SK-N-SH (cell line): ENCODE data around the gene GLDC. TPM values are rescaled to one million over a fixed set of nuclear protein-coding genes. Genes with fewer than 3 reads are reported as not detected.

Experiments
- CTCF ChIA-PET: fragments of 300-600, 350-600 bp; formaldehyde crosslinking; extraction: SDS; loops from one replicate; lab custom pipeline; 2021; lab: Yijun Ruan, JAX
- POLR2A ChIA-PET: fragments of 350-600 bp; sonication (Branson Sonifier 250); formaldehyde crosslinking; extraction: SDS; loops from one replicate; lab custom pipeline; 2020; ENCODE audit warnings: antibody characterized with exemption, inconsistent platforms; lab: Yijun Ruan, JAX
- DNase-seq: peaks from one replicate; pipeline ENCODE4 v3.0.0; 2012
- H2AFZ ChIP-seq: fragments of 200-600 bp; sonication (generic); 2 replicates; pipeline ENCODE4 v1.8.1; 2016; ENCODE audit warnings: antibody characterized with exemption, mild to moderate bottlenecking, low read depth
- H3F3A ChIP-seq: fragments of 200-600 bp; sonication (generic); replicated peaks from 2 replicates; pipeline ENCODE3; 2016; ENCODE audit warnings: antibody characterized with exemption, mild to moderate bottlenecking; ENCODE audit not compliant: insufficient read depth
- H3K27ac ChIP-seq, 2 experiments: fragments of 200-500 bp in 1 of 2; fragments of 200-600 bp in 1 of 2; sonication (Bioruptor generic) in 1 of 2; sonication (generic), shearing (Covaris generic) in 1 of 2; 2 replicates each; pipeline versions ENCODE4 v1.5.1 to v1.6.1; 2014 to 2016; ENCODE audit warnings: low read depth in 2 of 2, inconsistent platforms in 1 of 2, low read length in 1 of 2, mild to moderate bottlenecking in 1 of 2, mixed read lengths in 1 of 2
- H3K27me3 ChIP-seq: fragments of 200-600 bp; sonication (generic), shearing (Covaris generic); 2 replicates; pipeline ENCODE4 v1.6.1; 2016; ENCODE audit warnings: mixed run types; ENCODE audit not compliant: insufficient read depth
- H3K36me3 ChIP-seq, 2 experiments: fragments of 200-500 bp in 1 of 2; fragments of 200-600 bp in 1 of 2; sonication (Bioruptor generic) in 1 of 2; sonication (generic) in 1 of 2; replicated peaks in 1 of 2; 2 replicates each; pipeline versions ENCODE3 to v1.5.1; 2014 to 2016; ENCODE audit warnings: low read length in 1 of 2, mild to moderate bottlenecking in 1 of 2; ENCODE audit not compliant: insufficient read depth in 2 of 2, control insufficient read depth in 1 of 2
- H3K4me1 ChIP-seq, 2 experiments: fragments of 200-500 bp in 1 of 2; fragments of 200-600 bp in 1 of 2; sonication (Bioruptor generic) in 1 of 2; sonication (generic), shearing (Covaris generic) in 1 of 2; 2 replicates each; pipeline versions ENCODE4 v1.5.1 to v1.6.1; 2014 to 2016; ENCODE audit warnings: low read depth in 1 of 2, low read length in 1 of 2, mixed run types in 1 of 2; ENCODE audit not compliant: insufficient read depth in 2 of 2, control insufficient read depth in 1 of 2
- H3K4me2 ChIP-seq: fragments of 200-600 bp; sonication (generic), shearing (Covaris generic); 2 replicates; pipeline ENCODE4 v1.6.1; 2017; ENCODE audit warnings: mixed run types
- H3K4me3 ChIP-seq, 2 experiments: fragments of 200-500 bp in 1 of 2; fragments of 200-600 bp in 1 of 2; sonication (Bioruptor generic) in 1 of 2; sonication (generic), shearing (Covaris generic) in 1 of 2; 2 replicates each; pipeline versions ENCODE4 v1.5.1 to v1.8.1; 2014 to 2016; ENCODE audit warnings: low read depth in 2 of 2, inconsistent platforms in 1 of 2, low read length in 1 of 2, mild to moderate bottlenecking in 1 of 2, mixed read lengths in 1 of 2, moderate library complexity in 1 of 2
- H3K79me2 ChIP-seq: fragments of 200-600 bp; sonication (generic); 2 replicates; pipeline ENCODE4 v1.8.1; 2017; ENCODE audit warnings: mild to moderate bottlenecking; ENCODE audit not compliant: insufficient read depth
- H3K9ac ChIP-seq: fragments of 200-600 bp; sonication (generic); 2 replicates; pipeline ENCODE4 v1.6.1; 2017; ENCODE audit warnings: mixed run types
- H3K9me2 ChIP-seq: fragments of 200-600 bp; sonication (generic); 2 replicates; pipeline ENCODE4 v1.6.1; 2017; ENCODE audit warnings: mixed run types
- H3K9me3 ChIP-seq: fragments of 200-600 bp; sonication (generic); 2 replicates; pipeline ENCODE4 v1.6.1; 2017; ENCODE audit warnings: mixed run types, mild to moderate bottlenecking, moderate library complexity
- H4K20me1 ChIP-seq: fragments of 200-600 bp; sonication (generic); 2 replicates; pipeline ENCODE4 v1.6.1; 2017; ENCODE audit warnings: mild to moderate bottlenecking, mixed run types; ENCODE audit not compliant: insufficient read depth
- ELF1 ChIP-seq: IDR thresholded peaks from 2 replicates; pipeline ENCODE4 v1.4.0; 2012
- EZH2phosphoT487 ChIP-seq: fragments of 200-600 bp; sonication (generic); IDR thresholded peaks from 2 replicates; pipeline ENCODE4 v1.6.1; 2017; ENCODE audit warnings: low read depth, mixed run types, mild to moderate bottlenecking, antibody characterized with exemption, moderate library complexity, borderline replicate concordance
- FOXM1 ChIP-seq: IDR thresholded peaks from 2 replicates; pipeline ENCODE4 v1.4.0; 2012; ENCODE audit warnings: low read depth, mild to moderate bottlenecking
- JUND ChIP-seq: IDR thresholded peaks from 2 replicates; pipeline ENCODE4 v1.4.0; 2012
- MEF2A ChIP-seq: IDR thresholded peaks from 2 replicates; pipeline ENCODE4 v1.4.0; 2012; ENCODE audit warnings: low read depth, borderline replicate concordance
- NFIC ChIP-seq: IDR thresholded peaks from 2 replicates; pipeline ENCODE4 v1.4.0; 2012; ENCODE audit warnings: borderline replicate concordance
- NRF1 ChIP-seq: IDR thresholded peaks from 2 replicates; pipeline ENCODE4 v1.6.1; 2012; ENCODE audit warnings: low read depth, mild to moderate bottlenecking, low read length
- RAD21 ChIP-seq: IDR thresholded peaks from 2 replicates; pipeline ENCODE4 v1.6.1; 2012; ENCODE audit warnings: mild to moderate bottlenecking, low read length
- RFX5 ChIP-seq: IDR thresholded peaks from 2 replicates; pipeline ENCODE4 v1.6.1; 2012; ENCODE audit warnings: mild to moderate bottlenecking, improper control_type of control experiment, low read length
- TAF1 ChIP-seq: IDR thresholded peaks from 2 replicates; pipeline ENCODE4 v1.6.1; 2012; ENCODE audit warnings: low read depth, mild to moderate bottlenecking, low read length, moderate library complexity, borderline replicate concordance
- TEAD4 ChIP-seq: IDR thresholded peaks from 2 replicates; pipeline ENCODE4 v1.4.0; 2012; ENCODE audit warnings: mild to moderate bottlenecking, borderline replicate concordance; ENCODE audit not compliant: insufficient read depth
- YY1 ChIP-seq: IDR thresholded peaks from 2 replicates; pipeline ENCODE4 v1.4.0; 2012; ENCODE audit warnings: low read depth, mild to moderate bottlenecking
- WGBS: methylation state at CpG from one replicate; pipeline ENCODE4 v1.1.6; 2017; ENCODE audit warnings: low lambda C conversion rate; 5-methylcytosine and 5-hydroxymethylcytosine counted together
- polyA plus RNA-seq, 3 experiments: library from polyadenylated mRNA; depleted of rRNA; stranded (reverse); fragments of >200 nt; gene quantifications; 2 replicates each; pipeline ENCODE4 v1.2.3, GENCODE V29; 2012
- TF ChIP-seq, protein P1 (sequence below): fragments of 200-600 bp; sonication (generic); IDR thresholded peaks from 2 replicates; pipeline ENCODE4 v1.6.1; 2017; ENCODE audit warnings: antibody characterized with exemption, mild to moderate bottlenecking, moderate library complexity
- TF ChIP-seq, protein P2 (sequence below): IDR thresholded peaks from 2 replicates; pipeline ENCODE4 v1.4.0; 2012; ENCODE audit warnings: low read depth, borderline replicate concordance
- TF ChIP-seq, protein P3 (sequence below): IDR thresholded peaks from 2 replicates; pipeline ENCODE4 v1.6.1; 2012; ENCODE audit warnings: mild to moderate bottlenecking, low read depth, low read length, moderate library complexity

Gene GLDC
- polyA plus RNA-seq, 1 of the 3 experiments (the other 2 are of a cell fraction), result 4.1 TPM

DNA sequence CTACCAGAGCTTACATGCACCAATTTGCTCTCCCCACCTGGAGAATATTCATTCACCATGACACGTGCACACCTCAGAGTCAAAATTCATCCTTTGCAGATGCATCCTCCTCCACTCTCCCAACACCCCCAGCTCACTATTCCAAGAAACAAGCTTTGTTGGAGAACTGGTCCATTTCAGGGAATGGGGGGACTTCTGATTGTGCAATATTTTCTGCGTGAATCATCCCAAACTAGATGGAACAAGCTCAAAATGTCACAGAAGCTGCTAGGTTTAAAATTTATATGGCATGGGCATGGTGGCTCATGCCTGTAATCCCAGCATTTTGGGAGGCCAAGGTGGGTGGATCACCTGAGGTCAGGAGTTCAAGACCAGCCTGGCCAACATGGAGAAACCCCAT is 3.6 kb downstream of the GLDC start:
- ChIA-PET CTCF (interaction anchor here (0.6 to 1.0 kb wide), 2 partner anchors 25 to 1845 kb away, joined by 3 read pairs; no protein-coding TSS in a partner anchor), POLR2A (no interaction called here)

DNA sequence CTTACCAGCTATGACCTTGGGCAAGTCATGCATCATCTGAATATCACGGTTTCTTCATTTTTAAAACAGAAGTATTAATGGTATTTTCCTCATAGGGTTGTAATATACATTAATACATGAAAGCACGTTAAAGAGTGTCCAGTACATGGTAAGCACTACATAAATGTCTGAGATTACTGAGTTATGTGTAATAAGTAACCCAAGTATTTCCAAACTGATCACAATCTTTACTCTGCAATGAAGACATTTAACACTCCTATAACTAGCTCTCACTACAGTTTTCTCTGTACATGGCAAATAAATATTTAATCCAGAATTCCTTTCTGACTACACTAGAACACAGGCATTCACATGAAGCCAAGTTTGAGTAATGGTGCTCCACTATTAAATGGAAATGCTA is 4.0 kb downstream of the GLDC start:
- DNase-seq, result no peak
- TF ChIP-seq MEF2A (no peak), YY1 (no peak), ELF1 (no peak), TAF1 (no peak), TEAD4 (no peak), JUND (no peak), NRF1 (no peak), FOXM1 (no peak), EZH2phosphoT487 (no peak), RFX5 (no peak)
- TF ChIP-seq, protein P1, sequence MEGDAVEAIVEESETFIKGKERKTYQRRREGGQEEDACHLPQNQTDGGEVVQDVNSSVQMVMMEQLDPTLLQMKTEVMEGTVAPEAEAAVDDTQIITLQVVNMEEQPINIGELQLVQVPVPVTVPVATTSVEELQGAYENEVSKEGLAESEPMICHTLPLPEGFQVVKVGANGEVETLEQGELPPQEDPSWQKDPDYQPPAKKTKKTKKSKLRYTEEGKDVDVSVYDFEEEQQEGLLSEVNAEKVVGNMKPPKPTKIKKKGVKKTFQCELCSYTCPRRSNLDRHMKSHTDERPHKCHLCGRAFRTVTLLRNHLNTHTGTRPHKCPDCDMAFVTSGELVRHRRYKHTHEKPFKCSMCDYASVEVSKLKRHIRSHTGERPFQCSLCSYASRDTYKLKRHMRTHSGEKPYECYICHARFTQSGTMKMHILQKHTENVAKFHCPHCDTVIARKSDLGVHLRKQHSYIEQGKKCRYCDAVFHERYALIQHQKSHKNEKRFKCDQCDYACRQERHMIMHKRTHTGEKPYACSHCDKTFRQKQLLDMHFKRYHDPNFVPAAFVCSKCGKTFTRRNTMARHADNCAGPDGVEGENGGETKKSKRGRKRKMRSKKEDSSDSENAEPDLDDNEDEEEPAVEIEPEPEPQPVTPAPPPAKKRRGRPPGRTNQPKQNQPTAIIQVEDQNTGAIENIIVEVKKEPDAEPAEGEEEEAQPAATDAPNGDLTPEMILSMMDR, result no peak
- TF ChIP-seq, protein P2, sequence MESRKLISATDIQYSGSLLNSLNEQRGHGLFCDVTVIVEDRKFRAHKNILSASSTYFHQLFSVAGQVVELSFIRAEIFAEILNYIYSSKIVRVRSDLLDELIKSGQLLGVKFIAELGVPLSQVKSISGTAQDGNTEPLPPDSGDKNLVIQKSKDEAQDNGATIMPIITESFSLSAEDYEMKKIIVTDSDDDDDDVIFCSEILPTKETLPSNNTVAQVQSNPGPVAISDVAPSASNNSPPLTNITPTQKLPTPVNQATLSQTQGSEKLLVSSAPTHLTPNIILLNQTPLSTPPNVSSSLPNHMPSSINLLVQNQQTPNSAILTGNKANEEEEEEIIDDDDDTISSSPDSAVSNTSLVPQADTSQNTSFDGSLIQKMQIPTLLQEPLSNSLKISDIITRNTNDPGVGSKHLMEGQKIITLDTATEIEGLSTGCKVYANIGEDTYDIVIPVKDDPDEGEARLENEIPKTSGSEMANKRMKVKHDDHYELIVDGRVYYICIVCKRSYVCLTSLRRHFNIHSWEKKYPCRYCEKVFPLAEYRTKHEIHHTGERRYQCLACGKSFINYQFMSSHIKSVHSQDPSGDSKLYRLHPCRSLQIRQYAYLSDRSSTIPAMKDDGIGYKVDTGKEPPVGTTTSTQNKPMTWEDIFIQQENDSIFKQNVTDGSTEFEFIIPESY, result no peak
- TF ChIP-seq, protein P3, sequence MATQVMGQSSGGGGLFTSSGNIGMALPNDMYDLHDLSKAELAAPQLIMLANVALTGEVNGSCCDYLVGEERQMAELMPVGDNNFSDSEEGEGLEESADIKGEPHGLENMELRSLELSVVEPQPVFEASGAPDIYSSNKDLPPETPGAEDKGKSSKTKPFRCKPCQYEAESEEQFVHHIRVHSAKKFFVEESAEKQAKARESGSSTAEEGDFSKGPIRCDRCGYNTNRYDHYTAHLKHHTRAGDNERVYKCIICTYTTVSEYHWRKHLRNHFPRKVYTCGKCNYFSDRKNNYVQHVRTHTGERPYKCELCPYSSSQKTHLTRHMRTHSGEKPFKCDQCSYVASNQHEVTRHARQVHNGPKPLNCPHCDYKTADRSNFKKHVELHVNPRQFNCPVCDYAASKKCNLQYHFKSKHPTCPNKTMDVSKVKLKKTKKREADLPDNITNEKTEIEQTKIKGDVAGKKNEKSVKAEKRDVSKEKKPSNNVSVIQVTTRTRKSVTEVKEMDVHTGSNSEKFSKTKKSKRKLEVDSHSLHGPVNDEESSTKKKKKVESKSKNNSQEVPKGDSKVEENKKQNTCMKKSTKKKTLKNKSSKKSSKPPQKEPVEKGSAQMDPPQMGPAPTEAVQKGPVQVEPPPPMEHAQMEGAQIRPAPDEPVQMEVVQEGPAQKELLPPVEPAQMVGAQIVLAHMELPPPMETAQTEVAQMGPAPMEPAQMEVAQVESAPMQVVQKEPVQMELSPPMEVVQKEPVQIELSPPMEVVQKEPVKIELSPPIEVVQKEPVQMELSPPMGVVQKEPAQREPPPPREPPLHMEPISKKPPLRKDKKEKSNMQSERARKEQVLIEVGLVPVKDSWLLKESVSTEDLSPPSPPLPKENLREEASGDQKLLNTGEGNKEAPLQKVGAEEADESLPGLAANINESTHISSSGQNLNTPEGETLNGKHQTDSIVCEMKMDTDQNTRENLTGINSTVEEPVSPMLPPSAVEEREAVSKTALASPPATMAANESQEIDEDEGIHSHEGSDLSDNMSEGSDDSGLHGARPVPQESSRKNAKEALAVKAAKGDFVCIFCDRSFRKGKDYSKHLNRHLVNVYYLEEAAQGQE, result no peak
- TF ChIP-seq, all 33 proteins: peak for 0
- POLR2A ChIA-PET, result no interaction called here
- H3K9me3 ChIP-seq, result no peaks in the 10 kb centered on the region
- no peak overlapping the region for H3K4me3 ChIP-seq
- peaks cover 0 to 5% of the 10 kb centered on the region in 2 experiments; a peak in 1 of 4 replicates for H3K4me1 ChIP-seq
- H2AFZ ChIP-seq, result no peak overlapping the region
- no peaks in the 10 kb centered on the region for H3K9me2 ChIP-seq
- H3K27me3 ChIP-seq, result peaks cover 16% of the 10 kb centered on the region; the same call in 1 of the 2 replicates
- no peak overlapping the region for H3K4me2 ChIP-seq
- H3F3A ChIP-seq, result no peaks in the 10 kb centered on the region
- CTCF ChIA-PET, result interaction anchor here (1.0 kb wide), 1 partner anchor 24 kb away, joined by 3 read pairs; no protein-coding TSS in a partner anchor
- no peak overlapping the region for H3K9ac ChIP-seq
- no peaks in the 10 kb centered on the region for H3K79me2 ChIP-seq
- H3K27ac ChIP-seq, result no peak overlapping the region
- H3K36me3 ChIP-seq, result no peaks in the 10 kb centered on the region
- no peaks in the 10 kb centered on the region for H4K20me1 ChIP-seq
- 61% methylated on average over 2 of the region's 2 CpGs for WGBS

More for the DNA sequence above, 3.6 kb downstream of the GLDC start:
- Histone ChIP-seq H3F3A (no peaks in the 10 kb centered on the region), H3K4me1 (peaks cover 0 to 5% of the 10 kb centered on the region in 2 experiments; a peak in 1 of 4 replicates), H3K4me3 (no peak overlapping the region), H3K9ac (no peak overlapping the region), H3K27ac (no peak overlapping the region), H3K9me3 (no peaks in the 10 kb centered on the region), H3K4me2 (no peak overlapping the region), H3K27me3 (peaks cover 19% of the 10 kb centered on the region; the same call in 1 of the 2 replicates), H4K20me1 (no peaks in the 10 kb centered on the region), H3K9me2 (no peaks in the 10 kb centered on the region), H3K36me3 (no peaks in the 10 kb centered on the region), H3K79me2 (no peaks in the 10 kb centered on the region), H2AFZ (no peak overlapping the region)
- WGBS, result 100% methylated on average over 2 of the region's 2 CpGs
- TF ChIP-seq, protein P2, result no peak
- TF ChIP-seq RAD21 (no peak), NFIC (no peak)
- no peak for DNase-seq
